B cell (primary cell): ENCODE measurements around the gene MAFG. TPM values are rescaled to one million over a fixed set of nuclear protein-coding genes. Genes with fewer than 3 reads are reported as not detected.
A peak's percentile ranks its signal among the peaks of the same experiment; 100 is the strongest.

Source experiments
- ATAC-seq: fragments of 200-7000 bp; cut with Tn5 transposase; one replicate; pipeline ENCODE4 v1.10.0; 2021; ENCODE audit warnings: low read depth, mild to moderate bottlenecking, moderate number of reproducible peaks, moderate library complexity
- CTCF ChIA-PET: fragments of 350-600 bp; sonication (Branson Sonifier 250); formaldehyde crosslinking; loops from one replicate; lab custom pipeline; 2021; ENCODE audit warnings: antibody characterized with exemption, inconsistent platforms; lab: Charles Lee
- POLR2A ChIA-PET: fragments of 350-600 bp; sonication (Branson Sonifier 250); formaldehyde crosslinking; loops from one replicate; lab custom pipeline; 2021; ENCODE audit warnings: antibody characterized with exemption; lab: Charles Lee
- DNase-seq: peaks from one replicate; pipeline ENCODE4 v3.0.0; 2013
- H2AFZ ChIP-seq: 2 replicates; pipeline ENCODE4 v1.6.1; 2012; ENCODE audit warnings: mild to moderate bottlenecking, low read depth, low read length; ENCODE audit not compliant: insufficient read depth, poor library complexity, severe bottlenecking
- H3K27ac ChIP-seq, 2 donors: 1 replicate in 1 of 2; 2 replicates in 1 of 2; pipeline ENCODE4 v1.5.1; 2012 to 2013; ENCODE audit warnings: low read length in 2 of 2, mild to moderate bottlenecking in 2 of 2, moderate library complexity in 1 of 2
- H3K27me3 ChIP-seq, 4 experiments: fragments of 200-600 bp in 1 of 4; sonication (generic) in 1 of 4; replicated peaks in 1 of 4; 1 replicate in 2 of 4; 2 replicates in 2 of 4; pipeline versions ENCODE4 v1.6.1 to v1.7.0; 2013 to 2016; ENCODE audit warnings: low read length in 3 of 4, mild to moderate bottlenecking in 2 of 4, mixed read lengths in 1 of 4, moderate library complexity in 1 of 4; ENCODE audit not compliant: insufficient read depth in 4 of 4, control insufficient read depth in 3 of 4; ENCODE audit errors: control extremely low read depth in 1 of 4
- H3K36me3 ChIP-seq, 2 experiments: replicated peaks in 1 of 2; 1 replicate in 1 of 2; 2 replicates in 1 of 2; pipeline versions ENCODE4 v1.6.1 to v1.7.1; 2013; ENCODE audit warnings: low read length in 1 of 2; ENCODE audit not compliant: insufficient read depth in 2 of 2, control insufficient read depth in 1 of 2; ENCODE audit errors: control extremely low read depth in 1 of 2, extremely low read depth in 1 of 2
- H3K4me1 ChIP-seq, 2 donors: fragments of 200-600 bp in 1 of 2; sonication (generic) in 1 of 2; 1 replicate in 1 of 2; 2 replicates in 1 of 2; pipeline versions ENCODE4 v1.5.1 to v1.6.1; 2013 to 2017; ENCODE audit warnings: low read length in 2 of 2; ENCODE audit not compliant: control insufficient read depth in 2 of 2, insufficient read depth in 2 of 2
- H3K4me2 ChIP-seq: replicated peaks from 2 replicates; pipeline ENCODE3; 2012; ENCODE audit warnings: mild to moderate bottlenecking, low read depth, low read length; ENCODE audit not compliant: poor library complexity, severe bottlenecking
- H3K4me3 ChIP-seq, 5 experiments: fragments of 200-600 bp in 1 of 5; sonication (generic) in 1 of 5; 1 replicate in 3 of 5; 2 replicates in 2 of 5; pipeline versions ENCODE4 v1.5.1 to v1.7.0; 2011 to 2016; ENCODE audit warnings: low read length in 4 of 5, mild to moderate bottlenecking in 4 of 5, low read depth in 2 of 5, control low read depth in 1 of 5, moderate library complexity in 1 of 5; ENCODE audit not compliant: insufficient read depth in 1 of 5; ENCODE audit errors: control extremely low read depth in 1 of 5, extremely low read depth in 1 of 5
- H3K79me2 ChIP-seq: fragments of 200-600 bp; sonication (generic); one replicate; pipeline ENCODE4 v1.6.0; 2016; ENCODE audit warnings: low read length; ENCODE audit not compliant: control insufficient read depth, insufficient read depth
- H3K9ac ChIP-seq: fragments of 200-600 bp; sonication (generic); 2 replicates; pipeline ENCODE4 v1.6.1; 2017; ENCODE audit warnings: mild to moderate bottlenecking, low read length, moderate library complexity
- H3K9me3 ChIP-seq, 3 donors: one replicate each; pipeline versions ENCODE4 v1.6.1 to v1.7.1; 2013; ENCODE audit warnings: low read length in 2 of 3; ENCODE audit not compliant: control insufficient read depth in 2 of 3, insufficient read depth in 1 of 3; ENCODE audit errors: control extremely low read depth in 1 of 3
- H4K20me1 ChIP-seq: 2 replicates; pipeline ENCODE4 v1.6.0; 2012; ENCODE audit warnings: mild to moderate bottlenecking, low read length; ENCODE audit not compliant: insufficient read depth, control insufficient read depth, poor library complexity, severe bottlenecking
- H3K27ac Mint-ChIP-seq: one replicate; pipeline ENCODE4 v1.8.0; 2021; ENCODE audit warnings: mixed read lengths
- H3K27me3 Mint-ChIP-seq: one replicate; pipeline ENCODE4 v1.8.0; 2021; ENCODE audit warnings: mixed read lengths
- H3K4me1 Mint-ChIP-seq: one replicate; pipeline ENCODE4 v1.8.0; 2021; ENCODE audit warnings: mixed read lengths
- H3K4me3 Mint-ChIP-seq: one replicate; pipeline ENCODE4 v1.8.0; 2021; ENCODE audit warnings: mixed read lengths
- H3K9me3 Mint-ChIP-seq: one replicate; pipeline ENCODE4 v1.8.0; 2022; ENCODE audit warnings: mixed read lengths; ENCODE audit not compliant: insufficient read depth
- EZH2 ChIP-seq: IDR thresholded peaks from 2 replicates; pipeline ENCODE4 v1.6.1; 2012; ENCODE audit warnings: borderline replicate concordance, low read depth, mild to moderate bottlenecking, moderate library complexity, low read length; ENCODE audit not compliant: insufficient read depth, poor library complexity, severe bottlenecking
- WGBS: methylation state at CpG from one replicate; pipeline ENCODE4 v1.1.5; 2013; ENCODE audit warnings: missing lambda C conversion rate; ENCODE audit not compliant: insufficient coverage; 5-methylcytosine and 5-hydroxymethylcytosine counted together
- intact Hi-C: fragments of 100-400 bp; cut with micrococcal nuclease; formaldehyde crosslinking; loops from one replicate; pipeline ENCODE4 v1.10.0; 2022
- polyA plus RNA-seq: library from polyadenylated mRNA; depleted of rRNA; stranded (reverse); fragments of >200 nt; gene quantifications from 2 replicates; pipeline ENCODE4 v1.2.3, GENCODE V29; 2012
- total RNA-seq, 2 donors: library from RNA; stranded (reverse); fragments of 120-200 nt in 1 of 2; gene quantifications; 1 replicate in 1 of 2; 2 replicates in 1 of 2; pipeline versions ENCODE4 v1.2.3 to v1.2.4, GENCODE V29; 2013 to 2022
- TF ChIP-seq, protein P1 (sequence below): fragments of 200-600 bp; IDR thresholded peaks from one replicate; pipeline ENCODE4 v1.8.0; 2022; ENCODE audit warnings: antibody characterized with exemption, mild to moderate bottlenecking

MAFG gene
- total and polyA plus RNA-seq, 2 donors (not counting 1 experiment from before 2014, with no cell fraction given): 11.4 to 27.9 TPM

DNA sequence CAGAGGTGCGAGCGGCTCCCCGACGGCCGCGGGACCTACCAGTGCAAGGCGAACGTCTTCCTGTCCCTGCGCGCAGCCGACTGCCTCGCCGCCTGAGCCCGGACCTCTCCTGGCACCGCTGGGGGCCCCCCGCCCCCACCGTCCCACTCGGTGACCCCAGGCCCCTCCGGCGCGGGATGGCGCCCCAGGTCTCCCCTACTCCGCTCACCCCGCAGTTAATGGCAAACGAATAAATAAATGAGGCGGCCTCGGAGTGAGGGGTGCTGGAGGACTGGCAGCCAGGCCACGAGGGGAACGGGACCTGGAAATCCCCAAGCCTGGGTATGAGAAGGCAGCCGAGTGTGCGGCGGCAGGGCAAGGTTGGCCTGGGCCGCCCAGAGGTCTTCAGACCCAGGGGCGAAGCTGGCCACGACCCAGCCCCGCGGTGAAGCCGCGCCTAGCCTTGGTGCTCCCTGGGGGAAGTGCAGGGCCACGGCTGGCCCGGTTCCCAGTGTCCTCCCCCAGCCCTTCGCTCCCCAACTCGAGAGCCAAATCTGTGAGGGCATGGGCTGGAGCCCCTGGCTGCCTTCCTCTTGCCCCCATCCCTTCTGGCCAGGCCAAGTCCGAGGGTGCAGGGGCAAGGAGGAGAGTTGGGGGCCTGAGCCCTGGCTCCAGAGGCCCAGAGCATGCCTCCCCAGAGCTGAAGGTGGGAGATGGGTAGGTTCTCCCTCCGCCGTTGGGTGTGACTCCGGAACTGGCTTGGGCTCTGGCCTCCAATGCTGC, 24.7 kb downstream of the MAFG start:
- Histone ChIP-seq H3K27ac (no peak overlapping the region), H4K20me1 (no peaks in the 10 kb centered on the region), H2AFZ (no peak overlapping the region), H3K79me2 (peaks cover 4% of the 10 kb centered on the region), H3K27me3 (peaks cover 0 to 20% (median 7%) of the 10 kb centered on the region in 4 experiments), H3K9me3 (no peaks in the 10 kb centered on the region), H3K4me1 (peaks cover 6 to 15% of the 10 kb centered on the region in 2 donors), H3K4me2 (peak overlapping the region; percentile 65), H3K36me3 (peaks cover 0 to 46% of the 10 kb centered on the region in 2 experiments), H3K9ac (peak overlapping the region; percentile 26), H3K4me3 (peak overlapping the region in 1 of 5 experiments; percentile 9)
- no peak for DNase-seq
- H3K27ac Mint-ChIP-seq: no peak overlapping the region
- ChIA-PET POLR2A (interaction anchor here (0.6 kb wide), 1 partner anchor 20 kb away, joined by 4 read pairs; no protein-coding TSS in a partner anchor), CTCF (no interaction called here)
- no peaks in the 10 kb centered on the region for H3K9me3 Mint-ChIP-seq
- H3K4me3 Mint-ChIP-seq: no peak overlapping the region
- WGBS: 39% methylated on average over 44 of the region's 47 CpGs
- peaks cover 7% of the 10 kb centered on the region for H3K27me3 Mint-ChIP-seq
- TF ChIP-seq, protein P1, sequence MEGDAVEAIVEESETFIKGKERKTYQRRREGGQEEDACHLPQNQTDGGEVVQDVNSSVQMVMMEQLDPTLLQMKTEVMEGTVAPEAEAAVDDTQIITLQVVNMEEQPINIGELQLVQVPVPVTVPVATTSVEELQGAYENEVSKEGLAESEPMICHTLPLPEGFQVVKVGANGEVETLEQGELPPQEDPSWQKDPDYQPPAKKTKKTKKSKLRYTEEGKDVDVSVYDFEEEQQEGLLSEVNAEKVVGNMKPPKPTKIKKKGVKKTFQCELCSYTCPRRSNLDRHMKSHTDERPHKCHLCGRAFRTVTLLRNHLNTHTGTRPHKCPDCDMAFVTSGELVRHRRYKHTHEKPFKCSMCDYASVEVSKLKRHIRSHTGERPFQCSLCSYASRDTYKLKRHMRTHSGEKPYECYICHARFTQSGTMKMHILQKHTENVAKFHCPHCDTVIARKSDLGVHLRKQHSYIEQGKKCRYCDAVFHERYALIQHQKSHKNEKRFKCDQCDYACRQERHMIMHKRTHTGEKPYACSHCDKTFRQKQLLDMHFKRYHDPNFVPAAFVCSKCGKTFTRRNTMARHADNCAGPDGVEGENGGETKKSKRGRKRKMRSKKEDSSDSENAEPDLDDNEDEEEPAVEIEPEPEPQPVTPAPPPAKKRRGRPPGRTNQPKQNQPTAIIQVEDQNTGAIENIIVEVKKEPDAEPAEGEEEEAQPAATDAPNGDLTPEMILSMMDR: no peak
- TF ChIP-seq EZH2: no peak
- intact Hi-C loops: no loop called here
- ATAC-seq: peak; percentile 24
- H3K4me1 Mint-ChIP-seq: peaks cover 5% of the 10 kb centered on the region
